HEK293 (cell line): ENCODE measurements around the gene ADRA1B.

Experiments
- YY1 ChIP-seq: fragments of 450-650 bp; formaldehyde crosslinking; IDR thresholded peaks from 2 replicates; pipeline ENCODE4 v1.5.1; 2018; ENCODE audit warnings: missing biosample characterization, missing genetic modification characterization
- ZNF248 ChIP-seq: fragments of 450-650 bp; formaldehyde crosslinking; IDR thresholded peaks from 2 replicates; pipeline ENCODE4 v1.5.1; 2017; ENCODE audit warnings: missing biosample characterization, missing genetic modification characterization

DNA sequence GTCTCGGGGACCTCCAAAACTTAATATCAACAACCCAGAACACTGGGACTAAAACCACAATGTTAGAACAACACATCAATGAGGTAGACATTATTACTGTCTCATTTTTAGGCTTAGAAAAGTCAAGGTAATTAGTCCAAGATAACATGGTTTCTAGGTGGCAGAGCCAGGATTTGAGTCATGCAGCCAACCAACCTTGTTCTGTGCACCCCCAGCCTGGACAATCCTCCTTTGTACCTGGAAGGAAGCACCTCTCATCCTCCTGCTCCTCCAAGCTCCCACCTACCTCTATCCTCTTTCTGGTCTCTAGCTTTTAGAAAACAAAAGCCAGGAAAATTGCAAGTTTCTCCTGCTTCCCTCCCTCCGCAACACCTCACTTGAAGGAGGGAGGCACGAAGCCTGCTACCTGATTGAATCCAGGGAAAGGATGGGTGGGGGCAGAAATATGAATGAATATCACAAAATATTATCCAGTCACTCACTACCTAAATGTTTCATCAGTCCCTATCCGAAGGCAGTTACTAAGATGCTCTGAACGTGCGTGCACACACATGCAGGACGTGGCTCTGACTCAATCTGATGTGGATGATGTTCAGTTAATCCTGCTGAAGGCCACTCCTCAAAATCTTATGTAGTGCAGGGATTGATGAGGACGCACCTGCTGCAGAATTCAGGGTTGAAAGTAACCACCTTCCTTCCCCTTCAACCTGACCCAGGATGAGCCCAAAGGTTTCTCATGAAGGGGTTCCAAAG lies 66.3 kb downstream of the ADRA1B start:
- TF ChIP-seq YY1 (tag by site-specific recombination) (no peak), ZNF248 (tag by site-specific recombination) (no peak)
